Stimulated activated naive CD4-positive, alpha-beta T cell treated with Interleukin-2 at 50 U/mL for 16 hours (primary cell): ENCODE data around the gene FAM118A.
A peak's percentile ranks its signal among the peaks of the same experiment; 100 is the strongest.
"Not testable (repeated sequence)": the region's sequence is repeated elsewhere in the genome, so short reads cannot be mapped to it uniquely, and the experiment has no call there.

ENCODE experiments used
- DNase-seq: peaks from one replicate; lab custom pipeline; 2025; lab: John Stamatoyannopoulos, UW

FAM118A gene

GRCh38 chr22:45331486-45331885 lies 21.8 kb downstream of the FAM118A start:
- DNase-seq: no peak

- no peak for DNase-seq
These were observed 22.3 kb downstream of the FAM118A start for GRCh38 chr22:45332001-45332400.

GRCh38 chr22:45334068-45334467 lies 24.3 kb downstream of the FAM118A start:
- no peak for DNase-seq

- DNase-seq: no peak
These were observed 24.8 kb downstream of the FAM118A start for GRCh38 chr22:45334528-45334927.

- DNase-seq: no peak
These were observed 25.5 kb downstream of the FAM118A start for GRCh38 chr22:45335021-45335818.

GRCh38 chr22:45335854-45336522 lies 26.3 kb downstream of the FAM118A start:
- no peak for DNase-seq

- DNase-seq: no peak
These were observed 27.3 kb downstream of the FAM118A start for GRCh38 chr22:45336971-45337431.

- DNase-seq: no peak
These were observed 27.8 kb downstream of the FAM118A start for GRCh38 chr22:45337536-45337935.

GRCh38 chr22:45338795-45339194 lies 29.1 kb downstream of the FAM118A start:
- DNase-seq: no peak

GRCh38 chr22:45340323-45340722 lies 30.6 kb downstream of the FAM118A start:
- no peak for DNase-seq

GRCh38 chr22:45341498-45341897 lies 31.8 kb downstream of the FAM118A start:
- peak; percentile 9 for DNase-seq

- no peak for DNase-seq
These were observed 33.4 kb downstream of the FAM118A start for GRCh38 chr22:45343143-45343542.

- no peak for DNase-seq
These were observed 34.6 kb downstream of the FAM118A start for GRCh38 chr22:45344334-45344733.

GRCh38 chr22:45349916-45350315 lies 40.2 kb downstream of the FAM118A start:
- no peak for DNase-seq

- no peak for DNase-seq
These were observed 42.2 kb downstream of the FAM118A start for GRCh38 chr22:45351956-45352355.

GRCh38 chr22:45352757-45353156 lies 43.0 kb downstream of the FAM118A start:
- DNase-seq: not testable (repeated sequence)

- DNase-seq: no peak
These were observed 44.1 kb downstream of the FAM118A start for GRCh38 chr22:45353786-45354185.

GRCh38 chr22:45357490-45357889 lies 47.8 kb downstream of the FAM118A start:
- DNase-seq: no peak

GRCh38 chr22:45358127-45358526 lies 48.4 kb downstream of the FAM118A start:
- no peak for DNase-seq

- no peak for DNase-seq
These were observed 49.9 kb downstream of the FAM118A start for GRCh38 chr22:45359627-45360026.

- no peak for DNase-seq
These were observed 57.0 kb downstream of the FAM118A start for GRCh38 chr22:45366713-45367112.

GRCh38 chr22:45373592-45373991 lies 63.9 kb downstream of the FAM118A start:
- DNase-seq: not testable (repeated sequence)

GRCh38 chr22:45376009-45376408 lies 66.3 kb downstream of the FAM118A start:
- no peak for DNase-seq
